Nephron (organoid): ENCODE results near the gene FYCO1.

Source experiments
- H3K27ac Mint-ChIP-seq, 3 experiments: 2 replicates each; pipeline ENCODE4 v1.8.0; 2020; ENCODE audit warnings: mixed read lengths in 3 of 3, mild to moderate bottlenecking in 2 of 3, moderate library complexity in 1 of 3
- H3K27me3 Mint-ChIP-seq: 2 replicates; pipeline ENCODE4 v1.8.0; 2021; ENCODE audit warnings: low read depth, mild to moderate bottlenecking, moderate library complexity, mixed read lengths
- H3K36me3 Mint-ChIP-seq: 2 replicates; pipeline ENCODE4 v1.8.0; 2020; ENCODE audit warnings: low read depth, mixed read lengths
- H3K4me1 Mint-ChIP-seq: 2 replicates; pipeline ENCODE4 v1.8.0; 2020; ENCODE audit warnings: mixed read lengths
- H3K4me3 Mint-ChIP-seq, 3 experiments: 2 replicates each; pipeline ENCODE4 v1.8.0; 2020; ENCODE audit warnings: mild to moderate bottlenecking in 3 of 3, mixed read lengths in 3 of 3, moderate library complexity in 2 of 3
- H3K9me3 Mint-ChIP-seq: 2 replicates; pipeline ENCODE4 v1.8.0; 2020; ENCODE audit warnings: mixed read lengths
- CTCF ChIP-seq, 3 experiments: fragments of 200-600 bp; sonication (generic); IDR thresholded peaks; one replicate each; pipeline ENCODE4 v1.5.0; 2021; ENCODE audit warnings: antibody characterized with exemption in 3 of 3; ENCODE audit not compliant: unreplicated experiment in 3 of 3

FYCO1 gene

GRCh38 chr3:45912435-45912834 lies 83.2 kb downstream of the FYCO1 start:
- no peak for TF ChIP-seq CTCF (IDR thresholded peaks at IDR 0.05; ENCODE audit: unreplicated experiment in 3 of 3)
- Mint-ChIP-seq H3K9me3 (no peaks in the 10 kb centered on the region), H3K4me3 (no peak overlapping the region), H3K36me3 (no peaks in the 10 kb centered on the region), H3K27ac (no peak overlapping the region), H3K27me3 (peaks cover 10% of the 10 kb centered on the region), H3K4me1 (peaks cover 17% of the 10 kb centered on the region)

GRCh38 chr3:45911511-45912226 lies 84.0 kb downstream of the FYCO1 start:
- Mint-ChIP-seq H3K27ac (no peak overlapping the region), H3K4me1 (peaks cover 19% of the 10 kb centered on the region), H3K9me3 (no peaks in the 10 kb centered on the region), H3K36me3 (no peaks in the 10 kb centered on the region), H3K27me3 (peaks cover 10% of the 10 kb centered on the region), H3K4me3 (no peak overlapping the region)
- TF ChIP-seq CTCF (IDR thresholded peaks at IDR 0.05; ENCODE audit: unreplicated experiment in 3 of 3), result no peak

- H3K9me3 Mint-ChIP-seq, result no peaks in the 10 kb centered on the region
- no peak for TF ChIP-seq CTCF (IDR thresholded peaks at IDR 0.05; ENCODE audit: unreplicated experiment in 3 of 3)
- H3K36me3 Mint-ChIP-seq, result no peaks in the 10 kb centered on the region
- peaks cover 15% of the 10 kb centered on the region for H3K4me1 Mint-ChIP-seq
- no peak overlapping the region for H3K27ac Mint-ChIP-seq
- peaks cover 5% of the 10 kb centered on the region for H3K27me3 Mint-ChIP-seq
- no peak overlapping the region for H3K4me3 Mint-ChIP-seq
Measured at GRCh38 chr3:45910892-45911291, 84.7 kb downstream of the FYCO1 start.

- no peak overlapping the region for H3K27ac Mint-ChIP-seq
- peaks cover 7% of the 10 kb centered on the region for H3K4me1 Mint-ChIP-seq
- H3K36me3 Mint-ChIP-seq, result no peaks in the 10 kb centered on the region
- no peak overlapping the region for H3K4me3 Mint-ChIP-seq
- TF ChIP-seq CTCF (IDR thresholded peaks at IDR 0.05; ENCODE audit: unreplicated experiment in 3 of 3), result no peak
- peaks cover 4% of the 10 kb centered on the region for H3K27me3 Mint-ChIP-seq
- H3K9me3 Mint-ChIP-seq, result no peaks in the 10 kb centered on the region
Measured at GRCh38 chr3:45909542-45909941, 86.1 kb downstream of the FYCO1 start.

- H3K4me3 Mint-ChIP-seq, result no peak overlapping the region
- H3K27ac Mint-ChIP-seq, result no peak overlapping the region
- peaks cover 7% of the 10 kb centered on the region for H3K4me1 Mint-ChIP-seq
- H3K36me3 Mint-ChIP-seq, result no peaks in the 10 kb centered on the region
- no peak for TF ChIP-seq CTCF (IDR thresholded peaks at IDR 0.05; ENCODE audit: unreplicated experiment in 3 of 3)
- peaks cover 4% of the 10 kb centered on the region for H3K27me3 Mint-ChIP-seq
- no peaks in the 10 kb centered on the region for H3K9me3 Mint-ChIP-seq
Measured at GRCh38 chr3:45908761-45909160, 86.9 kb downstream of the FYCO1 start.
